Activated T-helper 1 cell treated with anti-CD3 and anti-CD28 coated beads, Interleukin-12 subunit alpha, Interleukin-12 subunit beta, Interleukin-2, Interleukin-4 antibody, amounts not matched to agents 30 ng/mL and 10 ng/mL and 1 ng/mL, durations not matched to agents 14 hours and 24 hours and 36 hours (primary cell): ENCODE results near the gene CCNY. TPM values are rescaled to one million over a fixed set of nuclear protein-coding genes. Genes with fewer than 3 reads are reported as not detected.

Experiments
- DNase-seq: peaks from one replicate; pipeline ENCODE4 v3.0.0; 2021; ENCODE audit warnings: low spot score
- H3K27ac Mint-ChIP-seq: one replicate; pipeline ENCODE4 v1.8.0; 2021; ENCODE audit warnings: mild to moderate bottlenecking, mixed read lengths
- H3K27me3 Mint-ChIP-seq: one replicate; pipeline ENCODE4 v1.8.0; 2022; ENCODE audit warnings: mild to moderate bottlenecking, moderate library complexity, mixed read lengths; ENCODE audit not compliant: insufficient read depth
- H3K36me3 Mint-ChIP-seq: one replicate; pipeline ENCODE4 v1.8.0; 2021; ENCODE audit warnings: low read depth, mixed read lengths
- H3K4me1 Mint-ChIP-seq: one replicate; pipeline ENCODE4 v1.8.0; 2021; ENCODE audit warnings: low read depth, mixed read lengths
- H3K4me3 Mint-ChIP-seq: one replicate; pipeline ENCODE4 v1.8.0; 2021; ENCODE audit warnings: mild to moderate bottlenecking, moderate library complexity, mixed read lengths
- H3K9me3 Mint-ChIP-seq: one replicate; pipeline ENCODE4 v1.8.0; 2021; ENCODE audit warnings: mixed read lengths
- intact Hi-C: fragments of 100-400 bp; cut with micrococcal nuclease; formaldehyde crosslinking; loops from one replicate; pipeline ENCODE4 v1.15.1; 2024
- total RNA-seq: library from RNA; stranded (reverse); gene quantifications from 2 replicates; pipeline ENCODE4 v1.2.3, GENCODE V29; 2022

CCNY gene
- total RNA-seq, 1 donor from 2014 or later: 71.0 TPM

- H3K4me1 Mint-ChIP-seq: no peaks in the 10 kb centered on the region
- H3K27me3 Mint-ChIP-seq: peaks cover 4% of the 10 kb centered on the region
- no peak overlapping the region for H3K27ac Mint-ChIP-seq
- no peak overlapping the region for H3K4me3 Mint-ChIP-seq
- DNase-seq: no peak
- H3K36me3 Mint-ChIP-seq: no peaks in the 10 kb centered on the region
- intact Hi-C loops: no loop called here
- H3K9me3 Mint-ChIP-seq: peaks cover 3% of the 10 kb centered on the region
These were observed 249.7 kb downstream of the CCNY start for GRCh38 chr10:35585903-35586535.

DNA sequence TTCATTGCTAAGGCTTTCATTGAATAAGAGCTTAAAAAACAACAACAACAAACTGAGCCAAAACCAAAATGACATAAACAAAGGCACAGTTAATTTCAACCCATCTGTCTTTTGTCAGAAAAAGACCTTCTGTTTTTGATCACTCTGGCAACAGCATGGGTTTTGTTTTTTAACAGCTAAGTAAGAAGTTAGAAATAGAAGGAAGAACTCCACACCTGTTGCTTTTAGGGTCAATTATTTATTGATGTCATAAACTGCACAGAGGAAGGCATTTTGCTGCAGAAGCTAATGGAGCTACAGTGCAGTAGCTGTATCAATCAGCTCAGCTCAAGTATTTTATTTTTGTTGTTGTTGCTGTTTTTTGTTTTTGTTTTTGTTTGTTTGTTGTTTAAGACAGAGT lies 252.5 kb downstream of the CCNY start:
- no peaks in the 10 kb centered on the region for H3K4me1 Mint-ChIP-seq
- intact Hi-C loops: no loop called here
- H3K27ac Mint-ChIP-seq: no peak overlapping the region
- DNase-seq: no peak
- H3K27me3 Mint-ChIP-seq: peaks cover 4% of the 10 kb centered on the region
- no peaks in the 10 kb centered on the region for H3K36me3 Mint-ChIP-seq
- H3K4me3 Mint-ChIP-seq: no peak overlapping the region
- peaks cover 3% of the 10 kb centered on the region for H3K9me3 Mint-ChIP-seq

DNA sequence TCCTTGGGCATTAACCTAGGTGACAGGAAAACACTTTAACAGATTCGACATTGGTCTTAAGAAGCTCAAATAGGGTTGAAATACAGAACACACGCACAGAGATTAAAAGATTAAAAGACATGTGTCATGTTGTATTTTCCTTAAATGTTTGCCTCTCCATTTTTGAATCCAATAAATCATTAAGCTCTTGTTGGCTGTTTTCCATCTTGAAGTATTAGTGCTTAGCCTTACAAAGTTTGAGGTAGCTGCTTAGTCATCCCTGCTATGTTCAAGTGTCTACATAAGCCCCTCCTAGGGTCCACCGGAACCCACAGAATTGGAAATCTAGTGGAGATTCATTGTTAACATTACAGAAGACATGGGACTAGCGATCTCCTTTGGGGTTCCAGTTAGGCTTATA lies 256.1 kb downstream of the CCNY start:
- no peak overlapping the region for H3K4me3 Mint-ChIP-seq
- H3K9me3 Mint-ChIP-seq: peaks cover 3% of the 10 kb centered on the region
- intact Hi-C loops: no loop called here
- no peaks in the 10 kb centered on the region for H3K27me3 Mint-ChIP-seq
- no peak for DNase-seq
- H3K36me3 Mint-ChIP-seq: no peaks in the 10 kb centered on the region
- H3K4me1 Mint-ChIP-seq: no peaks in the 10 kb centered on the region
- no peak overlapping the region for H3K27ac Mint-ChIP-seq

DNA sequence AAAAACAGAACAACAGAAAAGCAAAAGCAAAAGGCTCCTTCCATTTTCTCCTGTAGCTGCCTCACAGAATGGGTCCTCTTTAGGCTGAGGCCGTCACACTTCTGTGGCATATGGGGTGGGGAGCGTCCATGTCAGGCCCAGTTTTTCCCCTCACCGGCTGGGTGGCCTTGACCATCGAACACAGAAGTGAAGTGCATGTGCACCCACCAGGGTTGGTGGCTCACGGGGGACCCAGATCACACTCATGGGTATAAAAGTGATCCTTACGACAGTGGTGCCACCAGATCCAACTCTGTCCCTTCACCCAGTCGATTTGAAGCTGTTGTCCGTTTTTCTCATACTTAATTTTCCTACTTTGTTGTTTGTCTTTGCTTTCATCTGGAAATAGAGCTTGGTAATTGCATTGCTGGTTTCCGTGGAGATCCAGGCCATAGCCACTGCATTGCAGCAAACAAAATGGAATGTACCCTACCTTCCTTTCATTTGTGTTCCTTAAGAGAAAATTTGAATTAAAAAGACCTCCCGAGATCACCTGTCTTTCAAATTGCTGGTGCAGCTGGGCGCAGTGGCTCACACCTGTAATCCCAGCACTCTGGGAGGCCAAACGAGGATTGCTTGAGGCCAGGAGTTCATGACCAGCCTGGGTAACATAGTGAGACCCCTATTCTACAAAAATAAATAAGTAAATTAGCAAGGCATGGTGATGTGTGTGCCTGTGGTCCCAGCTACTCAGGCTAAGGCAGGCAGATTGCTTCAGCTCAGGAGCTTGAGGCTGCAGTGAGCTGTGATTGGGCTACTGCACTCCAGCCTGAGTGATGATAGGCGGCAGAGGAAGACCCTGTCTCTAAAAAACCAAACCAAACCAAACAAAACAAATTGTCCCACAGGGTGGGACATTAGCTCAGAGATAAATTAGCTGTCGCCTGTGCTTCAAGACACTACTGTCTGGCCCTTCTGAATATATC lies 258.1 kb downstream of the CCNY start:
- Mint-ChIP-seq H3K9me3 (peaks cover 3% of the 10 kb centered on the region), H3K4me1 (no peaks in the 10 kb centered on the region), H3K4me3 (no peak overlapping the region), H3K27ac (no peak overlapping the region), H3K36me3 (no peaks in the 10 kb centered on the region), H3K27me3 (no peaks in the 10 kb centered on the region)
- no peak for DNase-seq
- intact Hi-C loops: no loop called here

GRCh38 chr10:35595106-35595505 lies 258.8 kb downstream of the CCNY start:
- no peak for DNase-seq
- intact Hi-C loops: no loop called here
- Mint-ChIP-seq H3K4me1 (no peaks in the 10 kb centered on the region), H3K9me3 (peaks cover 3% of the 10 kb centered on the region), H3K36me3 (no peaks in the 10 kb centered on the region), H3K27ac (no peak overlapping the region), H3K27me3 (no peaks in the 10 kb centered on the region), H3K4me3 (no peak overlapping the region)

- no peak overlapping the region for H3K27ac Mint-ChIP-seq
- H3K4me3 Mint-ChIP-seq: no peak overlapping the region
- no peaks in the 10 kb centered on the region for H3K27me3 Mint-ChIP-seq
- DNase-seq: no peak
- intact Hi-C loops: no loop called here
- H3K36me3 Mint-ChIP-seq: no peaks in the 10 kb centered on the region
- no peaks in the 10 kb centered on the region for H3K9me3 Mint-ChIP-seq
- H3K4me1 Mint-ChIP-seq: no peaks in the 10 kb centered on the region
These were observed 262.1 kb downstream of the CCNY start for GRCh38 chr10:35598379-35598778.

- H3K36me3 Mint-ChIP-seq: no peaks in the 10 kb centered on the region
- no peaks in the 10 kb centered on the region for H3K4me1 Mint-ChIP-seq
- no peak overlapping the region for H3K27ac Mint-ChIP-seq
- H3K9me3 Mint-ChIP-seq: no peaks in the 10 kb centered on the region
- no peak overlapping the region for H3K4me3 Mint-ChIP-seq
- intact Hi-C loops: no loop called here
- DNase-seq: no peak
- no peaks in the 10 kb centered on the region for H3K27me3 Mint-ChIP-seq
These were observed 263.9 kb downstream of the CCNY start for GRCh38 chr10:35600193-35600592.

DNA sequence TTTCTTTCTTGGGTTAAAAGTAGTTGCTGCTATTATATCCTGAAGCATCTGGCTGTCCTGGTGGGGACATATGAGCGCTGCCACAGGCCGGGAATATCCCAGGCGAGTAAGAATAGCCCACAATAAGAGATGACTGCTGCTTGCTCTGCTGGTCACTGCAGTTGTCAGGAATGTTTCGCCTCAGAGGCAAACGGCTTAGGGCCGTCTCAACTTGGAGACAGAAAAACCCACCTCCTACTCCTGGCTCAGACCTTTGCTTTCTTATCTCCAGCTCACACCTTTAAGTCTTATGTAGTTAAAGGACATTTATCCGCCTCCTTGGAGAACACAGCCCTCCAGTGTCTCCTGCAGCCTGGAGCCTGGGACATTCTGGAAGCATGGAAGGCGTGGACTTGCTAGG lies 268.9 kb downstream of the CCNY start, which contains the start of gene GJD4:
GJD4 (plus strand) TSS at position 151 of the 400 bp plus-strand sequence; CDS start at position 378, 227 bp downstream.
- Mint-ChIP-seq H3K27ac (no peak within 1 kb of the TSS), H3K4me3 (no peak within 1 kb of the TSS), H3K9me3 (peaks cover 4% of the 10 kb centered on the region), H3K27me3 (peaks cover 19% of the 10 kb centered on the region), H3K36me3 (no peaks in the 10 kb centered on the region), H3K4me1 (peaks cover 7% of the 10 kb centered on the region)
- DNase-seq: no peak
- intact Hi-C loops: no loop called here

GRCh38 chr10:35606430-35606829 lies 270.1 kb downstream of the CCNY start:
- H3K27me3 Mint-ChIP-seq: peaks cover 19% of the 10 kb centered on the region
- no peak for DNase-seq
- peaks cover 7% of the 10 kb centered on the region for H3K4me1 Mint-ChIP-seq
- intact Hi-C loops: no loop called here
- H3K36me3 Mint-ChIP-seq: no peaks in the 10 kb centered on the region
- H3K4me3 Mint-ChIP-seq: no peak overlapping the region
- no peak overlapping the region for H3K27ac Mint-ChIP-seq
- peaks cover 4% of the 10 kb centered on the region for H3K9me3 Mint-ChIP-seq

GRCh38 chr10:35607475-35608327 lies 271.4 kb downstream of the CCNY start:
- Mint-ChIP-seq H3K4me3 (peak overlapping the region; percentile 79), H3K27me3 (peaks cover 19% of the 10 kb centered on the region), H3K4me1 (peaks cover 7% of the 10 kb centered on the region), H3K27ac (no peak overlapping the region), H3K36me3 (no peaks in the 10 kb centered on the region), H3K9me3 (peaks cover 4% of the 10 kb centered on the region)
- intact Hi-C loops: no loop called here
- no peak for DNase-seq

DNA sequence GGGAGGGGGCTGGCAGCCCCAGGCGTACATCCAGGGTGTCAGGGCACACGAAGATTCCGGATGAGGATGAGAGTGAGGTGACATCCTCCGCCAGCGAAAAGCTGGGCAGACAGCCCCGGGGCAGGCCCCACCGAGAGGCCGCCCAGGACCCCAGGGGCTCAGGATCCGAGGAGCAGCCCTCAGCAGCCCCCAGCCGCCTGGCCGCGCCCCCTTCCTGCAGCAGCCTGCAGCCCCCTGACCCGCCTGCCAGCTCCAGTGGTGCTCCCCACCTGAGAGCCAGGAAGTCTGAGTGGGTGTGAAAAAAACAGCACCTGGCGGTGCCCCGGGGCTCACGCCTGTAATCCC lies 272.0 kb downstream of the CCNY start:
- no peak for DNase-seq
- Mint-ChIP-seq H3K27ac (no peak overlapping the region), H3K4me3 (no peak overlapping the region), H3K4me1 (peaks cover 7% of the 10 kb centered on the region), H3K9me3 (peaks cover 4% of the 10 kb centered on the region), H3K27me3 (peaks cover 19% of the 10 kb centered on the region), H3K36me3 (no peaks in the 10 kb centered on the region)
- intact Hi-C loops: no loop called here

- DNase-seq: no peak
- Mint-ChIP-seq H3K36me3 (no peaks in the 10 kb centered on the region), H3K4me1 (peaks cover 7% of the 10 kb centered on the region), H3K27ac (no peak overlapping the region), H3K27me3 (peaks cover 21% of the 10 kb centered on the region), H3K4me3 (no peak overlapping the region), H3K9me3 (peaks cover 4% of the 10 kb centered on the region)
- intact Hi-C loops: no loop called here
These were observed 275.4 kb downstream of the CCNY start for GRCh38 chr10:35611750-35612149.
